ENCODE measurements around the gene DCTN2.

DNA sequence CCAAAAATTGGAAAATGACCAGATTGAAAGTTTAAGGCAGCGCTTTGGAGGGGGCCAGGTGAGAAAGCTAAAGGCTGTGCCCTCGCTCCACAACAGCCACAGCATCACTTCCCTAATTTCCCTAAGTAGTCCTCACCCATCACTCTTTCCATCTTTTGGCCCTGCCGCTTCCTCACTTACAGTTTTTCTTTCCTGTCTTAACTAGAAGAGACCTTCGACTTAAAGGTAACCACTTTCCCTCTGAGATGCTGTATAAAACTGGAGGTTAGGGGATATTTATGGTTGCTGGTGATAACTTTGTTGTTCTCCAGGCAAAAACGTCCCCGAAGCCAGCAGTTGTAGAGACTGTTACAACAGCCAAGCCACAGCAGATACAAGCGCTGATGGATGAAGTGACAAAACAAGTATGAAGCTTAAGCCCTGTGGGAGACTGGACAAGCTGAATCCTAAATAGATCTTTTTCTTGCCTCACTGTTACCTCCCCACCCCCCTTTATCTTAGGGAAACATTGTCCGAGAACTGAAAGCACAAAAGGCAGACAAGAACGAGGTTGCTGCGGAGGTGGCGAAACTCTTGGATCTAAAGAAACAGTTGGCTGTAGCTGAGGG is 31.0 kb downstream of the DCTN2 start:
- no peak for TF ChIP-seq POLR2A (IDR thresholded peaks at IDR 0.05)
- no peak for TF ChIP-seq CTCF (IDR thresholded peaks at IDR 0.05)
